ENCODE results near the gene ACSS1. TPM values are rescaled to one million over a fixed set of nuclear protein-coding genes. Genes with fewer than 3 reads are reported as not detected.

ACSS1 gene
- total and polyA plus RNA-seq, 2 of the 8 experiments (the other 6 are each of a cell fraction or from before 2014, with no cell fraction given): 2.6 to 3.4 TPM

DNA sequence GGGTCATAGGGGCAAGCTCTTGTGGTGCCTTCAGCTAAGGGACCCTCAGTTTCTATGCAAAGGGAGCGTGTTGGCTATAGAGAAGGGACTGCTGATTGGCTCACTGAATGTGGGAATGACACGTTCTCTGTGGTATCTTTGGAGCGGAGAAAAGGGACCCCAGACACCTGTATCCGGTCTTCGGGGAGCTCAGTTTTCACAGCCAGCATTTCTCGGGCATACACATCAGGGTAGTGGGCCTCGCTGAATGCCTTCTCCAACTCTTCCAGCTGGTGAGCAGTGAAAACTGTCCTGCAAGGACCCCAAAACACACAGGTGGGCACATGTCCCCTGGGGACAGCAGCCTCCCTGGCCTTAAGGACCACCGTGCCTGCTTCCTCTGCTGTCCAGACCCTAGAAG, 20.7 kb upstream of the ACSS1 start:
- Histone ChIP-seq H3K18ac (ENCODE audit: extremely low read depth, low read length) (no peak overlapping the region), H2BK120ac (replicated peaks; ENCODE audit: low read depth, low read length) (no peak overlapping the region), H2BK15ac (ENCODE audit: low read length) (no peak overlapping the region), H3K27ac (ENCODE audit: low read depth, low read length) (no peak overlapping the region), H3K23me2 (ENCODE audit: low read depth, low read length) (peaks cover 7% of the 10 kb centered on the region; the same call in 1 of the 2 replicates), H2BK12ac (ENCODE audit: low read depth, low read length) (no peak overlapping the region), H3K56ac (replicated peaks; ENCODE audit: insufficient read length, low read depth, low read length) (no peak overlapping the region), H3K36me3 (ENCODE audit: control insufficient read depth in 2 of 4, insufficient read depth in 4 of 4, low read length in 3 of 4) (no peaks in the 10 kb centered on the region; a peak in 1 of 8 replicates), H3K4me3 (ENCODE audit: extremely low read depth in 1 of 4, insufficient read depth in 2 of 4, low read depth in 3 of 4, low read length in 4 of 4) (no peak overlapping the region), H2AK5ac (ENCODE audit: low read depth, low read length) (no peak overlapping the region), H3K14ac (ENCODE audit: insufficient read length) (no peak overlapping the region), H3K27me3 (replicated peaks in 1 of 4; ENCODE audit: control insufficient read depth in 3 of 4, extremely low read depth in 1 of 4, insufficient read depth in 3 of 4, low read length in 3 of 4) (peaks cover 39 to 69% (median 65%) of the 10 kb centered on the region in 4 experiments), H4K91ac (replicated peaks; ENCODE audit: insufficient read length, low read length) (no peak overlapping the region), H3K4me2 (ENCODE audit: insufficient read depth in 1 of 2, low read depth in 2 of 2, low read length in 2 of 2) (no peak overlapping the region; a peak in 1 of 4 replicates), H4K8ac (ENCODE audit: extremely low read depth, insufficient read depth, low read length) (no peak overlapping the region), H2BK5ac (ENCODE audit: low read depth, low read length) (no peak overlapping the region), H2BK20ac (ENCODE audit: low read length) (no peak overlapping the region), H3K9ac (replicated peaks in 1 of 4; ENCODE audit: extremely low read depth in 1 of 4, low read depth in 3 of 4, low read length in 3 of 4) (no peak overlapping the region), H2AFZ (ENCODE audit: low read length) (no peak overlapping the region), H3K9me3 (ENCODE audit: insufficient read depth in 2 of 2, low read depth in 1 of 2, low read length in 1 of 2) (no peaks in the 10 kb centered on the region), H3K4me1 (replicated peaks in 1 of 4; ENCODE audit: control insufficient read depth in 3 of 4, insufficient read depth in 4 of 4, low read length in 3 of 4) (peaks cover 0 to 6% (median 1%) of the 10 kb centered on the region in 4 experiments; a peak in 4 of 7 replicates), H3K79me1 (ENCODE audit: low read depth, low read length) (no peaks in the 10 kb centered on the region), H3K23ac (ENCODE audit: insufficient read length) (no peak overlapping the region), H3K4ac (replicated peaks; ENCODE audit: insufficient read length, low read depth, low read length) (no peak overlapping the region), H4K5ac (ENCODE audit: insufficient read length, low read depth, low read length) (no peak overlapping the region), H4K20me1 (replicated peaks in 1 of 2; ENCODE audit: control insufficient read depth in 1 of 2, insufficient read depth in 2 of 2, low read length in 2 of 2) (no peaks in the 10 kb centered on the region), H3K79me2 (ENCODE audit: control insufficient read depth in 1 of 2, insufficient read depth in 2 of 2, low read length in 2 of 2) (no peaks in the 10 kb centered on the region)
- no peak for TF ChIP-seq POU5F1 (IDR thresholded peaks at IDR 0.05; ENCODE audit: low read depth, low read length)
- no peak for TF ChIP-seq CTBP2 (IDR thresholded peaks at IDR 0.05; ENCODE audit: borderline replicate concordance, insufficient read depth, insufficient read length, low read length)
- no peak for TF ChIP-seq SIN3A (conservative IDR thresholded peaks at IDR 0.05 in 1 of 2, IDR thresholded peaks at IDR 0.05 in 1 of 2; ENCODE audit: low read depth in 1 of 2, low read length in 2 of 2)
- no peak for TF ChIP-seq EGR1 (IDR thresholded peaks at IDR 0.05; ENCODE audit: borderline replicate concordance, low read depth, low read length)
- TF ChIP-seq TCF12 (IDR thresholded peaks at IDR 0.05; ENCODE audit: low read depth, low read length): no peak
- TF ChIP-seq TBP (IDR thresholded peaks at IDR 0.05; ENCODE audit: low read depth, low read length): no peak
- TF ChIP-seq GTF2F1 (IDR thresholded peaks at IDR 0.05; ENCODE audit: borderline replicate concordance, low read depth, low read length): no peak
- no peak for TF ChIP-seq BRCA1 (IDR thresholded peaks at IDR 0.05; ENCODE audit: low read depth, low read length)
- no peak for TF ChIP-seq SP2 (IDR thresholded peaks at IDR 0.05; ENCODE audit: low read length)
- TF ChIP-seq, protein P1, sequence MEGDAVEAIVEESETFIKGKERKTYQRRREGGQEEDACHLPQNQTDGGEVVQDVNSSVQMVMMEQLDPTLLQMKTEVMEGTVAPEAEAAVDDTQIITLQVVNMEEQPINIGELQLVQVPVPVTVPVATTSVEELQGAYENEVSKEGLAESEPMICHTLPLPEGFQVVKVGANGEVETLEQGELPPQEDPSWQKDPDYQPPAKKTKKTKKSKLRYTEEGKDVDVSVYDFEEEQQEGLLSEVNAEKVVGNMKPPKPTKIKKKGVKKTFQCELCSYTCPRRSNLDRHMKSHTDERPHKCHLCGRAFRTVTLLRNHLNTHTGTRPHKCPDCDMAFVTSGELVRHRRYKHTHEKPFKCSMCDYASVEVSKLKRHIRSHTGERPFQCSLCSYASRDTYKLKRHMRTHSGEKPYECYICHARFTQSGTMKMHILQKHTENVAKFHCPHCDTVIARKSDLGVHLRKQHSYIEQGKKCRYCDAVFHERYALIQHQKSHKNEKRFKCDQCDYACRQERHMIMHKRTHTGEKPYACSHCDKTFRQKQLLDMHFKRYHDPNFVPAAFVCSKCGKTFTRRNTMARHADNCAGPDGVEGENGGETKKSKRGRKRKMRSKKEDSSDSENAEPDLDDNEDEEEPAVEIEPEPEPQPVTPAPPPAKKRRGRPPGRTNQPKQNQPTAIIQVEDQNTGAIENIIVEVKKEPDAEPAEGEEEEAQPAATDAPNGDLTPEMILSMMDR (IDR thresholded peaks at IDR 0.05; ENCODE audit: control extremely low read depth in 1 of 3, insufficient read depth in 1 of 3, low read depth in 1 of 3, low read length in 3 of 3): no peak
- TF ChIP-seq YY1 (IDR thresholded peaks at IDR 0.05; ENCODE audit: low read depth, low read length): no peak
- no peak for FAIRE-seq
- DNase-seq (ENCODE audit: low read depth in 1 of 2, low spot score in 2 of 2): no peak
- 74% methylated on average over 8 of the region's 8 CpGs; no CpG with 5 or more reads in 1 of the 2 experiments for WGBS, 2 experiments (ENCODE audit: extremely low coverage in 1 of 2, insufficient coverage in 1 of 2, insufficient read length in 1 of 2, insufficient replicate concordance in 2 of 2, low coverage in 1 of 2, low lambda C conversion rate in 2 of 2, missing lambda C conversion rate in 1 of 2)
- CTCF ChIA-PET (ENCODE audit: partially characterized antibody): interaction anchor here (0.7 to 2.8 kb wide), 11 partner anchors 13 to 126 kb away, joined by 3 to 10 read pairs (median 4); no protein-coding TSS in a partner anchor
- POLR2A ChIA-PET (ENCODE audit: partially characterized antibody): interaction anchor here (1.0 to 1.3 kb wide), 2 partner anchors 83 to 116 kb away, joined by 3 read pairs; partner anchors contain the start of gene ENTPD6
